ENCODE data around the gene SMIM26.

SMIM26 gene

DNA sequence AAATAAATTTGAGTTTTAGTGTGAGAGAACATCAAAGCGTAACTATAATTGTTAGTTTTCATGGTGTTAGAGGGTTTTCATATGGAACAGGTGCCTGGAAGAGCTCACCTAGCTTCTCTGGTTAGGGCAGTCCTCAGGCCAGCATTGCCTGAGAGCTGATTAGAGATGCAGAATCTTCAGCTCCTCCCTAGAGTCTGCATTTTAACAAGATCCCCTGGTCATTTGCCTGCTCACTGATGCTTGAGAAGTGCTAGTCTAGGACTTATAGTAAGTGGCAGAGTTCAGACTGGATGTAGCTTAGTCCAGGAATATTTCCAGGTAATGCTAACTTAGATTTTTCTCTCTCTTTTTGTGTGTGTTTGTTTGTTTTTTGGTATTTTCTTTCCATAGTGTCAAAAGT is 21.7 kb upstream of the SMIM26 start:
- no peak for DNase-seq (ENCODE audit: low spot score)
- H3K27ac ChIP-seq = no peak overlapping the region
- TF ChIP-seq, protein P1, sequence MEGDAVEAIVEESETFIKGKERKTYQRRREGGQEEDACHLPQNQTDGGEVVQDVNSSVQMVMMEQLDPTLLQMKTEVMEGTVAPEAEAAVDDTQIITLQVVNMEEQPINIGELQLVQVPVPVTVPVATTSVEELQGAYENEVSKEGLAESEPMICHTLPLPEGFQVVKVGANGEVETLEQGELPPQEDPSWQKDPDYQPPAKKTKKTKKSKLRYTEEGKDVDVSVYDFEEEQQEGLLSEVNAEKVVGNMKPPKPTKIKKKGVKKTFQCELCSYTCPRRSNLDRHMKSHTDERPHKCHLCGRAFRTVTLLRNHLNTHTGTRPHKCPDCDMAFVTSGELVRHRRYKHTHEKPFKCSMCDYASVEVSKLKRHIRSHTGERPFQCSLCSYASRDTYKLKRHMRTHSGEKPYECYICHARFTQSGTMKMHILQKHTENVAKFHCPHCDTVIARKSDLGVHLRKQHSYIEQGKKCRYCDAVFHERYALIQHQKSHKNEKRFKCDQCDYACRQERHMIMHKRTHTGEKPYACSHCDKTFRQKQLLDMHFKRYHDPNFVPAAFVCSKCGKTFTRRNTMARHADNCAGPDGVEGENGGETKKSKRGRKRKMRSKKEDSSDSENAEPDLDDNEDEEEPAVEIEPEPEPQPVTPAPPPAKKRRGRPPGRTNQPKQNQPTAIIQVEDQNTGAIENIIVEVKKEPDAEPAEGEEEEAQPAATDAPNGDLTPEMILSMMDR (IDR thresholded peaks at IDR 0.05) = no peak

DNA sequence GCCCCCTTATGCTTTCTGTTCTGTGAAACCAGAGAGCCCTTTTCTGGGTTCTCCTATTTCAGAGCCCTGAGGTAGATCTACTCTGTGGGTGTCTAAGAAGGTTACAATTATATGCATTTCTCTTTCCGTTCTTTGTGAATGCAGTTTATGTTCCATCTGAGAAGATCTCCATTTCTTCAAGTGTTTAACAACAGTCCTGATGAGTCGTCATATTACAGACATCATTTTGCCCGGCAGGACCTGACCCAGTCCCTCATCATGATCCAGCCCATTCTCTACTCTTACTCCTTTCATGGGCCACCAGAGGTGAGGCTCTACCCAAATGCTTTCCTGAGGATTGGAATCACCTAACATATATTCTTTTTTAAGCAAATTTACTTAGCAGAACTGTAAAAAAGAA is 18.8 kb upstream of the SMIM26 start:
- Histone ChIP-seq H3K4me3 (no peak overlapping the region), H3K27ac (no peak overlapping the region)
- no peak for DNase-seq (ENCODE audit: low spot score)
- TF ChIP-seq, protein P1 (IDR thresholded peaks at IDR 0.05) = no peak

More for the DNA sequence above, 21.7 kb upstream of the SMIM26 start:
- H3K4me3 ChIP-seq = no peak overlapping the region

DNA sequence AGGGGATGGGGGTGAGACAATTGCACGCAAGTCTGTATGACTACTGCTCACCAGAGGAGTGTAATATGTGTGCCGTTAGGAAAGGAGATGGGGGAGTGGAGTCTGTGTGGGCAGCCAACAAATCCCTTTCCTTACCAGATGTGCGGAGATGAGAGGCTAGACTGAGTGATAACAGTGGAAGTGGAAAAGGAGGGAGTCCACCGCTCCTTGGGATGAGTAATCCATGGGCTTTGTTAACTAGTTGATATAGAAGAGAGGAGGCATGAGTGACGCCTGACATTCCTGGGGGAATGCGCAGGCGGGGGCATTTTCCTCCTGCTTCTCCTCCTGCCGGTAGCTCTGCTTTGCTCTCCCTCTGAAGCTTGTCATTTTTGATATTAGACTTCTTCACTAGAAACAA is 13.5 kb upstream of the SMIM26 start:
- TF ChIP-seq, protein P1 (IDR thresholded peaks at IDR 0.05) = no peak
- H3K4me3 ChIP-seq = no peak overlapping the region
- DNase-seq (ENCODE audit: low spot score) = no peak
- no peak overlapping the region for H3K27ac ChIP-seq

DNA sequence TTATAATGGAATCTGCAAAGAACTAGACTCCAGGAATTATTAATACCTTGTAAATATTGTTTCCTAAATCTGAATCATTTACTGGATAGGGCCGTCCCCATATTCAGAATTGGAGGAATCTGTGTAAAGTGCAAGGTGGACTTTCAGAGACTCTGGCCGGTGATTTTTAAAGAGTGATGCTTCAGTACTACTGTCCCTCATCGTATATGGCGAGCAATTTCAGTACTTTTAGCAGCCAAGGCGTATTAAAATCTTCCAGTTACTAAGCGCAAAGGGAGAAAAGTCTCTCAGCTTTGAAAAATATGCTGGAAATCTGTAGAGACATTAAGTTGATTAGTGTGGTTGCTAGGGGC is 483 bp downstream of the SMIM26 start:
- TF ChIP-seq, protein P1 (IDR thresholded peaks at IDR 0.05) = no peak
- H3K27ac ChIP-seq = peak overlapping the region; percentile 68 to 95
- H3K4me3 ChIP-seq = peak overlapping the region; percentile 90
- DNase-seq (ENCODE audit: low spot score) = no peak

GRCh38 chr20:18571009-18571408 is 3.8 kb downstream of the SMIM26 start:
- H3K27ac ChIP-seq = peak overlapping the region in 1 of 2 donors; percentile 35
- TF ChIP-seq, protein P1 (IDR thresholded peaks at IDR 0.05) = no peak
- no peak for DNase-seq (ENCODE audit: low spot score)

GRCh38 chr20:18571578-18571977 is 4.3 kb downstream of the SMIM26 start:
- TF ChIP-seq, protein P1 (IDR thresholded peaks at IDR 0.05) = no peak
- peak overlapping the region in 1 of 2 donors; percentile 35 for H3K27ac ChIP-seq
- no peak overlapping the region for H3K4me3 ChIP-seq
- no peak for DNase-seq (ENCODE audit: low spot score)

More at GRCh38 chr20:18571009-18571408, 3.8 kb downstream of the SMIM26 start:
- no peak overlapping the region for H3K4me3 ChIP-seq

GRCh38 chr20:18577942-18578341 is 10.7 kb downstream of the SMIM26 start:
- TF ChIP-seq, protein P1 (IDR thresholded peaks at IDR 0.05) = no peak
- Histone ChIP-seq H3K4me3 (no peak overlapping the region), H3K27ac (no peak overlapping the region)
- DNase-seq (ENCODE audit: low spot score) = no peak
